Activated CD8-positive, alpha-beta memory T cell treated with anti-CD3 and anti-CD28 coated beads for 24 hours (primary cell): ENCODE results near the gene ZFYVE27.
A peak's percentile ranks its signal among the peaks of the same experiment; 100 is the strongest.

Experiments
- DNase-seq: peaks from one replicate; pipeline ENCODE4 v3.0.0-alpha.2; 2020

Gene ZFYVE27

DNA sequence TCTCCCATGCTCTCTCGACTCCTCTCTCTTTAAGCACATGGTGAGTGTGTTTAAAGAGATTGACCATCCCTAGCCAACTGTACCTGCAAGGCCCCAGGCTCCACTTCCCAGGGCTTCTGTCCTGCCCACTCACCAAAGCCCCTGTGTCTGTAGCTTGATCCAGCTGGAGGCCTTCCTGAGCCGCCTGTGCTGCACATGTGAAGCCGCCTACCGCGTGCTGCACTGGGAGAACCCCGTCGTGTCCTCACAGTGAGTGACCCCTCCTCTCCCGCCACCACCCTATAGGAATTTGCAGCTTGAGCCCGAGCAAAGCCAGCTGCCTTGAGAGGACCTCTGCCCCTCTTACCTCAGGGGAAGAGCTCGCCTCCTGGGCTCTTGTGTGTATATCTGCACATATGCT, 11.2 kb downstream of the ZFYVE27 start:
- DNase-seq = no peak

- no peak for DNase-seq
Observed at GRCh38 chr10:97752956-97753355, 16.0 kb downstream of the ZFYVE27 start.

DNA sequence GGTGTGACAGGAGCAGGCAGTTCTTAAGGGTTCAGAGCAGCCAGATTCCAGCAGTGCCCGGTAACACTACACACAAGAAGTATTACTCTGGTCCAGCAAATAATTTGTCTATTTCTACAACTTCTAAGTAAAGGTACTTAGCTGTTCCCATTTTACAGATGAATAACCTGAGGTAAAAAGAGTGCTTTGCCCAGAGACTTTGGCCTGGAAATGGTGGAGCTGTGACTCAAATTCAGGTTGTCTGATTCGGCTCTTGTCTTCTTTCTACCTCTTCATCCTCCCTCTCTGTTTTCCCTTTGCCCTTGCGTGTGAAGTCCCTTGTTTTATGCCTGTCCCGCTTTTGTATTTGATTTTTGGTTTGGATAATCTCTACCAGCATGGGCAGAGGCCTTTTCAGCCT, 17.8 kb downstream of the ZFYVE27 start:
- no peak for DNase-seq

- DNase-seq = no peak
Observed at GRCh38 chr10:97755718-97756117, 18.8 kb downstream of the ZFYVE27 start.

GRCh38 chr10:97757471-97757870, 20.5 kb downstream of the ZFYVE27 start:
- DNase-seq = no peak

- DNase-seq = peak; percentile 79
Observed at GRCh38 chr10:97759158-97759887, 22.4 kb downstream of the ZFYVE27 start.

DNA sequence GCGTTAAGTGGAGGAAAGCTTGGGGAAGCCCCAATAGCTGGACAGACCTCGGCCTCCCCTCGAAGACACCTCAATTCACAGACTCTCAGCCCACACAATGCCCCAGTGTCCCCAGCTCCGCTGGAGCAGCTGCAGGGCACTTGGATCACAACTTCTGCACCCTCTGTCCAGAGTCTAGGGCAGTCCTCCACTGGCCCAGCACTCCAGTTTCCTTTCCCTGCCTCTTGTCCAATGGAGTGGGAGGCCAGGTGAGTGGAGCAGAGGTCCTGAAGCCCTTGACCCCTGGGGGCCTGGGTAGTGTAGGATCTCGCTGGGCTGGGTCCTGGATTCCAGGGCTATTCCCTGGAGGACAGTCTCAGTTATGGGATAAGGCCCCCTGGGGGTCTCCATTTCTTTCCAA, 23.0 kb downstream of the ZFYVE27 start:
- DNase-seq = no peak

GRCh38 chr10:97760461-97761257, 23.7 kb downstream of the ZFYVE27 start:
- DNase-seq = no peak

DNA sequence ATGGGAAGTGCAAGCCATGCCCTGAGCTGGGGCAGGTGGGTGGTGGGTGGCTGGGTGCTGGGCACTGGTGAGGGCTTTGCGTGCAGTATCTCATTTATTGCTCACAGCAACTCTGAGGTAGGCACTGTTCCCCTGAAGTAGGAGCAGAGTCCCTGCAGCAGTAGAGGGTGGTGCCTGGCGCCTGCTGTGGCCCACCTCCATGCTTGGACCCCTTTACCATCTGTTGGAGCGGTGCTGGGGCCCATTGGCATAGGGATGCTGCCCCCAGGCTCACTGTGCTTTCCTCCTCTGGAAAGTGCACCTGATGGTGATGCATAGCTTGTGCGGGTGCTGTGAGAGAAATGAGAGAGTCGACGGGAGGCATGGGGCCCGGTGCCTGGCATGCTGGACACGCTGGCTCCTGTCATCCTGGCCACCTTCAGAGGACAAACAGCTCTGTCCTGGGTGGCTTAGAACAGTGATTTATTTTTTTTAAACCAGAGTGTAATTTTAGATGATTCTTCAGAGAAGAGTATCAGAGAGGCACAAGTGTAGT, 24.5 kb downstream of the ZFYVE27 start:
- no peak for DNase-seq

DNA sequence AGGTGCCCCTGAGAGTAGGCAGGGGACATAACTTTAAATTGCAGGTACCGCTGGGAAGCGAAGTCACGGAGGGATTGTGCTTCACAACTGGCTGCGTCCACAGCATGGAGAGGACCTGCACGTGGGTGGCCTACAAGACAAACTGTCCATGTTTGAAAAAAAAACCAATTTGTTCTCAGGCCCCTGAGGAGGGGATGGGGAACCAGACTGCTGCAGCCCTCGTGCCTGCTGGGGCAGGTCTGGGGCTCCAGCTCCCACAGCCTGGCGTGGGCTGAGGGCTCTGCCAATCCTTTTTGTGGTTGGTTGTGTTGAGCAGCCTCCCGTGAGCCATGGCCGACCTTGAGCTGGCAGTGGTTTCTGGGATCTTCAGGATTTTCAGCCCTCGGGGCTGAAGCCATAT, 25.1 kb downstream of the ZFYVE27 start:
- DNase-seq = no peak

DNA sequence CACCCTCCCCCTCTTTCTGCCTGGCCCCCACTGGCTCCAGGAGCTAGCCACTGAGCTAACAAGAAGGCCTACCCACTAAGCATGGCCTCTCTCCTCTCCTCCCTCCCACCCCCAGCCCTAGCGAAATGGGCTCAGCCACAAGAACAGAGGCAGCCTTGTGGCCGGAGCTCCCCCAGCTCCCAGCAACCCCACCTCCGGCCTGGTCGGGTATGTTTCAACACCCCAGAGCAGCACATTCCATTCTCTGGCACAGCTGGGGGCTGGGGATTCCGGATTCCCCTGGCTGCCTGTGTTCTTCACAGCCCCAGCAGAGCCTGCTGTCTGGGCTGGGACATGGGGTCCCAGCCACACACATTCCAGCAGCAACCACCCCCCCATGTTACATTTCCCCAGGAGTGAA, 25.9 kb downstream of the ZFYVE27 start:
- no peak for DNase-seq

GRCh38 chr10:97763411-97763810, 26.5 kb downstream of the ZFYVE27 start:
- no peak for DNase-seq

DNA sequence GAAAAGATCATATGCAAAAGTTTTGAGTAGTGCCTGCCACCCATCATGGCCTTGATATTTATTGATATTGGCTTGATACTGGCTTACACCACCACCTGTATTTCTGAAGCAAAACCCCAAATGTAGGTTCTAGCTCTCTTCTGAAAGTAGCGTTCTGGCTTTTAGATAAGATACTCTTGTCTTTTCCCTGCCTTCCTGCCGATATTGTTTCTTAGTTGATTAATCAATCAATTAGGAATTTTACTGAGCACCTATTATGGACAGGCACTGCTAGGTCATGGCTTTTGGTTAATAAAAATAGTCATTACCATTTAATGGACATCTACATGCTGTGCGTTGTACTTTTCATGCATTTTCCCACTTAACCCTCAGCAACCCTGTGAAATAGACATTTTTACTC, 27.0 kb downstream of the ZFYVE27 start:
- no peak for DNase-seq

- DNase-seq = no peak
Observed at GRCh38 chr10:97764519-97764931, 27.6 kb downstream of the ZFYVE27 start.

DNA sequence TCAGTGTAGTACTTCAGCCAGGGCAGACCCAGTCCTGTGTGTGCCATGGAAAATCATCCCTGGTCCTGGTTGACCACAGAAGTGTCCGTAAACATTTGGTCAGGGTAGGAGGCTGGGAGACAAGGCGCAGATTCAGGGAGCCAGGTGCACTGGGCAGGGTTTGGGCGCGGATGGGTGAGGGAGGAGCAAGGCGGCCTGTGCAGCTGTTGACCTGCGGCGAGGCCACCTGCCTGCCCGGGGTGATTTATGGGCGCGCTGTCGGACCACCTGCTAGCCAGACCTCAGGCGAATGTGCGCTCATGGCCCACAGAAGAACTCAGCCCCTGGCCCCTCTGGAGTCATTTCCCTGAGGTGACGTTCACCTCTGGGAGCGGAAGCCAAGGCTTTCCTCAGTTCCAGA, 28.3 kb downstream of the ZFYVE27 start:
- DNase-seq = no peak

GRCh38 chr10:97766106-97766810, 29.3 kb downstream of the ZFYVE27 start:
- no peak for DNase-seq

GRCh38 chr10:97766996-97767924, 30.3 kb downstream of the ZFYVE27 start:
- DNase-seq = no peak

DNA sequence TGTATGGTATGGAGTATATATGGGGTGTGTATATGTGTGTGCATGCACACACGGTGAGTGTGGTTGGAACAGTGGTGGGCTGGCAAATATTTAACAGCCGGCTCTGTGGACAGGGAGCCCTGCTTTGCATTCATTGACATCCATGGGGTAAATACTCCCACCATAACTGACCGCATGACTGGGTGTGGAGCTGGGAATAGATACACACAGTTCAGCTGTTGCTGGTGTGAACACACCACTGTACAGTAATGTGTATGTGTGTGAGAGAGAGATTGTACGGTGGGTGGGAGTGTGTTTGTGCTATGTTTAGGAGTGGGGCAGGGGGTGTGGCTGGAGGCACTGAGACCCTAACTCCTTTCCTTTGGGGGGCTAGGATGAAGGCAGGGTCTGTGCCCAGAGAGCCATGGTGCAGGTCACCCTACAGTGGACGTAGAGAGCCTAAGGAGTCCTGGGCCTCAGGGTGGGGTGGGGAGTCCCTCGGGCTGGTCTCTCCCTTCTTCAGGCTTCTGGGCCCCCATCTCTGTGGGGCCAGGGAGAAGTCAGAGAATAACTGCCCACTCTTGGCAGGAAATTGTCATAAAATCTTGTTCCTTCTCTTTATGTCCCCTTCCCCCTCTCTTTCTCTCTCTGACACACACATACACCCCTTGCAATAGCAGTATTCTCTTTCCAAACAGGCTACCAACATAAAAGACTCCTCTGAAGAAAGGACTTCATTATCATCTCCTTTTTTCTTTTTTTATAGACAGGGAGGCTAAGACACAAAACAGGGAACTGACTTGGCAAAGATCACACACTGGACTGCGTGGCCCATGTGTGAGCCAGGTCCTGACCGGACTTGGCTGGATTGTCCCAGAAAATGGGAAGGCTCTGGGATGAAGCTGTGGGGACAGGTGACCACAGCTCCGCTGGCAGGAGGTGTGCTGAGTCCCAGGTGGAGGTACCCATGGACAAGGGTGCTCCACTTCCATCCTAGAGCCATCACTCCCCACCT, 31.7 kb downstream of the ZFYVE27 start:
- no peak for DNase-seq

- no peak for DNase-seq
Observed at GRCh38 chr10:97770255-97770654, 33.3 kb downstream of the ZFYVE27 start.

- DNase-seq = peak; percentile 67
Observed at GRCh38 chr10:97771055-97771891, 34.3 kb downstream of the ZFYVE27 start.
